Stimulated activated CD8-positive, alpha-beta memory T cell treated with anti-CD3 and anti-CD28 coated beads, Interleukin-12 subunit alpha, Interleukin-12 subunit beta, amount 100 ng/mL, for 1 hour (primary cell): Measurements from ENCODE around the gene CBR4.

Experiments used
- DNase-seq: peaks from one replicate; pipeline ENCODE4 v3.0.0-alpha.2; 2020; ENCODE audit warnings: low read depth

The CBR4 gene

GRCh38 chr4:169032883-169033645, 23.0 kb upstream of the CBR4 start:
- DNase-seq = no peak

- no peak for DNase-seq
Observed at GRCh38 chr4:169032194-169032593, 22.1 kb upstream of the CBR4 start.

- DNase-seq = no peak
Observed at GRCh38 chr4:169031392-169031791, 21.3 kb upstream of the CBR4 start.

GRCh38 chr4:169030562-169030982, 20.5 kb upstream of the CBR4 start:
- no peak for DNase-seq

- DNase-seq = no peak
Observed at GRCh38 chr4:169029947-169030346, 19.9 kb upstream of the CBR4 start.

GRCh38 chr4:169027663-169028062, 17.6 kb upstream of the CBR4 start:
- no peak for DNase-seq

- no peak for DNase-seq
Observed at GRCh38 chr4:169025184-169025583, 15.1 kb upstream of the CBR4 start.

- DNase-seq = no peak
Observed at GRCh38 chr4:169024762-169025161, 14.7 kb upstream of the CBR4 start.

- DNase-seq = no peak
Observed at GRCh38 chr4:169018406-169018805, 8.4 kb upstream of the CBR4 start.

- DNase-seq = no peak
Observed at GRCh38 chr4:169017971-169018370, 7.9 kb upstream of the CBR4 start.

GRCh38 chr4:169015186-169015623, 5.2 kb upstream of the CBR4 start:
- no peak for DNase-seq

GRCh38 chr4:169014586-169014985, 4.5 kb upstream of the CBR4 start:
- no peak for DNase-seq

- DNase-seq = no peak
Observed at GRCh38 chr4:169013396-169013795, 3.3 kb upstream of the CBR4 start.

GRCh38 chr4:169012049-169012448, 2.0 kb upstream of the CBR4 start:
- DNase-seq = no peak

GRCh38 chr4:169009286-169010124, 550 bp downstream of the CBR4 start:
- peak; percentile 32 for DNase-seq

GRCh38 chr4:169005453-169006099, 4.5 kb downstream of the CBR4 start:
- DNase-seq = no peak

- DNase-seq = no peak
Observed at GRCh38 chr4:169000315-169000714, 9.7 kb downstream of the CBR4 start.

GRCh38 chr4:168999809-169000208, 10.2 kb downstream of the CBR4 start:
- DNase-seq = no peak

- DNase-seq = no peak
Observed at GRCh38 chr4:168998596-168998995, 11.5 kb downstream of the CBR4 start.

GRCh38 chr4:168995537-168996295, 14.3 kb downstream of the CBR4 start:
- DNase-seq = no peak

- DNase-seq = no peak
Observed at GRCh38 chr4:168994958-168995357, 15.1 kb downstream of the CBR4 start.
